ENCODE data around the gene COTL1. TPM values are rescaled to one million over a fixed set of nuclear protein-coding genes. Genes with fewer than 3 reads are reported as not detected.

The COTL1 gene
- total and polyA plus RNA-seq, 4 donors = 12.0 to 59.5 (median 23.0) TPM

DNA sequence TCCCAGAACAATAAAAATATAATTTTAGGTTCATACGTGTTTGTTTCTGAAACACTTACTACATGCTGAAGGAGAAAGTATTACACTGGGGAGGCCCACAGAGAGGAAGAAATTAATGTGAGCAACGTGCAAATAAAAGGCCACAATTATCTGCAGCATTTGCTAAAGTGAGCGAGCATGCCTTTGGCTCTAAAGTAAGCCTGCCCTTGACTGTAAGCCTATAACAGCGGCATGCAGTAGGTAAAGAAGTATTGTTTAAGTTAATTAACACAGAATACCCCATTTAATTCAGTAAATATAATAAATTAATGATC lies 13.2 kb upstream of the COTL1 start:
- no peak for DNase-seq (ENCODE audit: low spot score)
- WGBS = 92% methylated on average over 4 of the region's 4 CpGs
- Histone ChIP-seq H3K9ac (ENCODE audit: low read depth in 1 of 2, low read length in 2 of 2) (no peak overlapping the region), H3K4me1 (ENCODE audit: control insufficient read depth in 4 of 4, insufficient read depth in 4 of 4, low read length in 3 of 4) (peaks cover 2 to 10% (median 6%) of the 10 kb centered on the region in 4 donors), H3K27ac (ENCODE audit: low read depth in 1 of 2, low read length in 2 of 2) (no peak overlapping the region), H3K36me3 (ENCODE audit: control insufficient read depth in 4 of 4, insufficient read depth in 3 of 4, low read depth in 1 of 4, low read length in 3 of 4) (no peaks in the 10 kb centered on the region), H3K4me3 (ENCODE audit: low read depth in 1 of 3, low read length in 3 of 3) (no peak overlapping the region), H3K27me3 (ENCODE audit: control insufficient read depth in 4 of 4, insufficient read depth in 4 of 4, low read length in 3 of 4) (no peaks in the 10 kb centered on the region), H3K9me3 (ENCODE audit: control insufficient read depth in 4 of 4, low read length in 3 of 4) (no peaks in the 10 kb centered on the region)
- TF ChIP-seq HNF4G (IDR thresholded peaks at IDR 0.05) (no peak), RXRA (IDR thresholded peaks at IDR 0.05) (no peak), HNF4A (conservative IDR thresholded peaks at IDR 0.05) (no peak), FOXA2 (IDR thresholded peaks at IDR 0.05) (no peak), SP1 (IDR thresholded peaks at IDR 0.05) (no peak), FOXA1 (IDR thresholded peaks at IDR 0.05) (no peak), EGR1 (IDR thresholded peaks at IDR 0.05; ENCODE audit: low read depth in 2 of 2) (no peak), TAF1 (conservative IDR thresholded peaks at IDR 0.05) (no peak), JUND (IDR thresholded peaks at IDR 0.05) (no peak), GABPA (IDR thresholded peaks at IDR 0.05 in 1 of 2, conservative IDR thresholded peaks at IDR 0.05 in 1 of 2) (no peak), NR2F2 (IDR thresholded peaks at IDR 0.05) (no peak), YY1 (IDR thresholded peaks at IDR 0.05) (no peak), RAD21 (IDR thresholded peaks at IDR 0.05) (no peak)
- TF ChIP-seq, protein P1, sequence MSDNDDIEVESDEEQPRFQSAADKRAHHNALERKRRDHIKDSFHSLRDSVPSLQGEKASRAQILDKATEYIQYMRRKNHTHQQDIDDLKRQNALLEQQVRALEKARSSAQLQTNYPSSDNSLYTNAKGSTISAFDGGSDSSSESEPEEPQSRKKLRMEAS (IDR thresholded peaks at IDR 0.05) = no peak
- TF ChIP-seq, protein P2, sequence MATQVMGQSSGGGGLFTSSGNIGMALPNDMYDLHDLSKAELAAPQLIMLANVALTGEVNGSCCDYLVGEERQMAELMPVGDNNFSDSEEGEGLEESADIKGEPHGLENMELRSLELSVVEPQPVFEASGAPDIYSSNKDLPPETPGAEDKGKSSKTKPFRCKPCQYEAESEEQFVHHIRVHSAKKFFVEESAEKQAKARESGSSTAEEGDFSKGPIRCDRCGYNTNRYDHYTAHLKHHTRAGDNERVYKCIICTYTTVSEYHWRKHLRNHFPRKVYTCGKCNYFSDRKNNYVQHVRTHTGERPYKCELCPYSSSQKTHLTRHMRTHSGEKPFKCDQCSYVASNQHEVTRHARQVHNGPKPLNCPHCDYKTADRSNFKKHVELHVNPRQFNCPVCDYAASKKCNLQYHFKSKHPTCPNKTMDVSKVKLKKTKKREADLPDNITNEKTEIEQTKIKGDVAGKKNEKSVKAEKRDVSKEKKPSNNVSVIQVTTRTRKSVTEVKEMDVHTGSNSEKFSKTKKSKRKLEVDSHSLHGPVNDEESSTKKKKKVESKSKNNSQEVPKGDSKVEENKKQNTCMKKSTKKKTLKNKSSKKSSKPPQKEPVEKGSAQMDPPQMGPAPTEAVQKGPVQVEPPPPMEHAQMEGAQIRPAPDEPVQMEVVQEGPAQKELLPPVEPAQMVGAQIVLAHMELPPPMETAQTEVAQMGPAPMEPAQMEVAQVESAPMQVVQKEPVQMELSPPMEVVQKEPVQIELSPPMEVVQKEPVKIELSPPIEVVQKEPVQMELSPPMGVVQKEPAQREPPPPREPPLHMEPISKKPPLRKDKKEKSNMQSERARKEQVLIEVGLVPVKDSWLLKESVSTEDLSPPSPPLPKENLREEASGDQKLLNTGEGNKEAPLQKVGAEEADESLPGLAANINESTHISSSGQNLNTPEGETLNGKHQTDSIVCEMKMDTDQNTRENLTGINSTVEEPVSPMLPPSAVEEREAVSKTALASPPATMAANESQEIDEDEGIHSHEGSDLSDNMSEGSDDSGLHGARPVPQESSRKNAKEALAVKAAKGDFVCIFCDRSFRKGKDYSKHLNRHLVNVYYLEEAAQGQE (IDR thresholded peaks at IDR 0.05) = no peak
- TF ChIP-seq, protein P3, sequence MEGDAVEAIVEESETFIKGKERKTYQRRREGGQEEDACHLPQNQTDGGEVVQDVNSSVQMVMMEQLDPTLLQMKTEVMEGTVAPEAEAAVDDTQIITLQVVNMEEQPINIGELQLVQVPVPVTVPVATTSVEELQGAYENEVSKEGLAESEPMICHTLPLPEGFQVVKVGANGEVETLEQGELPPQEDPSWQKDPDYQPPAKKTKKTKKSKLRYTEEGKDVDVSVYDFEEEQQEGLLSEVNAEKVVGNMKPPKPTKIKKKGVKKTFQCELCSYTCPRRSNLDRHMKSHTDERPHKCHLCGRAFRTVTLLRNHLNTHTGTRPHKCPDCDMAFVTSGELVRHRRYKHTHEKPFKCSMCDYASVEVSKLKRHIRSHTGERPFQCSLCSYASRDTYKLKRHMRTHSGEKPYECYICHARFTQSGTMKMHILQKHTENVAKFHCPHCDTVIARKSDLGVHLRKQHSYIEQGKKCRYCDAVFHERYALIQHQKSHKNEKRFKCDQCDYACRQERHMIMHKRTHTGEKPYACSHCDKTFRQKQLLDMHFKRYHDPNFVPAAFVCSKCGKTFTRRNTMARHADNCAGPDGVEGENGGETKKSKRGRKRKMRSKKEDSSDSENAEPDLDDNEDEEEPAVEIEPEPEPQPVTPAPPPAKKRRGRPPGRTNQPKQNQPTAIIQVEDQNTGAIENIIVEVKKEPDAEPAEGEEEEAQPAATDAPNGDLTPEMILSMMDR (IDR thresholded peaks at IDR 0.05; ENCODE audit: low read depth, low read length, missing input control) = no peak
- TF ChIP-seq, protein P4, sequence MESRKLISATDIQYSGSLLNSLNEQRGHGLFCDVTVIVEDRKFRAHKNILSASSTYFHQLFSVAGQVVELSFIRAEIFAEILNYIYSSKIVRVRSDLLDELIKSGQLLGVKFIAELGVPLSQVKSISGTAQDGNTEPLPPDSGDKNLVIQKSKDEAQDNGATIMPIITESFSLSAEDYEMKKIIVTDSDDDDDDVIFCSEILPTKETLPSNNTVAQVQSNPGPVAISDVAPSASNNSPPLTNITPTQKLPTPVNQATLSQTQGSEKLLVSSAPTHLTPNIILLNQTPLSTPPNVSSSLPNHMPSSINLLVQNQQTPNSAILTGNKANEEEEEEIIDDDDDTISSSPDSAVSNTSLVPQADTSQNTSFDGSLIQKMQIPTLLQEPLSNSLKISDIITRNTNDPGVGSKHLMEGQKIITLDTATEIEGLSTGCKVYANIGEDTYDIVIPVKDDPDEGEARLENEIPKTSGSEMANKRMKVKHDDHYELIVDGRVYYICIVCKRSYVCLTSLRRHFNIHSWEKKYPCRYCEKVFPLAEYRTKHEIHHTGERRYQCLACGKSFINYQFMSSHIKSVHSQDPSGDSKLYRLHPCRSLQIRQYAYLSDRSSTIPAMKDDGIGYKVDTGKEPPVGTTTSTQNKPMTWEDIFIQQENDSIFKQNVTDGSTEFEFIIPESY (IDR thresholded peaks at IDR 0.05) = no peak
- TF ChIP-seq, protein P5, sequence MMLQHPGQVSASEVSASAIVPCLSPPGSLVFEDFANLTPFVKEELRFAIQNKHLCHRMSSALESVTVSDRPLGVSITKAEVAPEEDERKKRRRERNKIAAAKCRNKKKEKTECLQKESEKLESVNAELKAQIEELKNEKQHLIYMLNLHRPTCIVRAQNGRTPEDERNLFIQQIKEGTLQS (IDR thresholded peaks at IDR 0.05) = no peak

Measured in liver (tissue), 9 donors.